H9 (cell line): ENCODE results near the gene ILF2. TPM values are rescaled to one million over a fixed set of nuclear protein-coding genes. Genes with fewer than 3 reads are reported as not detected.

Experiments
- DNase-seq: peaks from one replicate; pipeline ENCODE4 v3.0.0-alpha.2; 2017
- H2AFZ ChIP-seq: one replicate; pipeline ENCODE4 v1.6.1; 2013; ENCODE audit warnings: mild to moderate bottlenecking, low read length, control low read depth, moderate library complexity
- H2AK5ac ChIP-seq: 2 replicates; pipeline ENCODE4 v1.6.1; 2013; ENCODE audit warnings: low read length, control low read depth, mixed read lengths; ENCODE audit not compliant: insufficient read length
- H2BK120ac ChIP-seq: one replicate; pipeline ENCODE4 v1.6.1; 2013; ENCODE audit warnings: low read depth, mild to moderate bottlenecking, low read length, control low read depth, inconsistent platforms; ENCODE audit not compliant: poor library complexity, severe bottlenecking
- H2BK12ac ChIP-seq: 2 replicates; pipeline ENCODE4 v1.6.1; 2013; ENCODE audit warnings: low read length, control low read depth, mixed read lengths, low read depth; ENCODE audit not compliant: insufficient read length
- H2BK15ac ChIP-seq: 2 replicates; pipeline ENCODE4 v1.6.1; 2013; ENCODE audit warnings: low read depth, low read length, control low read depth
- H2BK20ac ChIP-seq: one replicate; pipeline ENCODE4 v1.6.1; 2013; ENCODE audit warnings: low read depth, mild to moderate bottlenecking, low read length, control low read depth, inconsistent platforms; ENCODE audit not compliant: poor library complexity, severe bottlenecking
- H2BK5ac ChIP-seq: 2 replicates; pipeline ENCODE4 v1.6.1; 2013; ENCODE audit warnings: low read length, control low read depth, mixed read lengths; ENCODE audit not compliant: insufficient read length
- H3K14ac ChIP-seq: 2 replicates; pipeline ENCODE4 v1.6.1; 2013; ENCODE audit warnings: low read length, control low read depth; ENCODE audit not compliant: insufficient read depth
- H3K18ac ChIP-seq: 2 replicates; pipeline ENCODE4 v1.6.1; 2013; ENCODE audit warnings: low read depth, mild to moderate bottlenecking, mixed read lengths, low read length, control low read depth; ENCODE audit not compliant: insufficient read length
- H3K23ac ChIP-seq: 2 replicates; pipeline ENCODE4 v1.6.1; 2013; ENCODE audit warnings: low read length, control low read depth, mixed read lengths, low read depth; ENCODE audit not compliant: insufficient read length
- H3K23me2 ChIP-seq: 2 replicates; pipeline ENCODE4 v1.6.1; 2013; ENCODE audit warnings: low read depth, mild to moderate bottlenecking, mixed read lengths, low read length, control low read depth; ENCODE audit not compliant: insufficient read length, poor library complexity, severe bottlenecking
- H3K27ac ChIP-seq: 2 replicates; pipeline ENCODE4 v1.5.1; 2013; ENCODE audit warnings: low read length, control low read depth, mixed read lengths, low read depth; ENCODE audit not compliant: insufficient read length
- H3K27me3 ChIP-seq: 2 replicates; pipeline ENCODE4 v1.6.1; 2013; ENCODE audit warnings: low read length, control low read depth, inconsistent platforms; ENCODE audit not compliant: insufficient read depth
- H3K4ac ChIP-seq: 2 replicates; pipeline ENCODE4 v1.6.1; 2013; ENCODE audit warnings: low read depth, mild to moderate bottlenecking, control low read depth, inconsistent platforms, low read length, moderate library complexity
- H3K4me1 ChIP-seq: 2 replicates; pipeline ENCODE4 v1.6.1; 2013; ENCODE audit warnings: low read length, control low read depth, inconsistent platforms; ENCODE audit not compliant: insufficient read depth
- H3K4me2 ChIP-seq: 2 replicates; pipeline ENCODE4 v1.6.1; 2013; ENCODE audit warnings: low read length, control low read depth, mixed read lengths; ENCODE audit not compliant: insufficient read length, insufficient read depth
- H3K56ac ChIP-seq: 2 replicates; pipeline ENCODE4 v1.6.1; 2013; ENCODE audit warnings: low read depth, mild to moderate bottlenecking, mixed read lengths, low read length, control low read depth; ENCODE audit not compliant: insufficient read length
- H3K79me1 ChIP-seq: 2 replicates; pipeline ENCODE4 v1.6.1; 2013; ENCODE audit warnings: low read depth, mild to moderate bottlenecking, moderate library complexity, low read length, control low read depth, inconsistent platforms; ENCODE audit not compliant: insufficient read depth, poor library complexity, severe bottlenecking
- H3K79me2 ChIP-seq: 2 replicates; pipeline ENCODE4 v1.6.1; 2013; ENCODE audit warnings: low read length, control low read depth, inconsistent platforms; ENCODE audit not compliant: insufficient read depth
- H3K9ac ChIP-seq: 2 replicates; pipeline ENCODE4 v1.6.1; 2013; ENCODE audit warnings: low read length, control low read depth, mixed read lengths; ENCODE audit not compliant: insufficient read length; ENCODE audit errors: extremely low read depth
- H3K9me3 ChIP-seq: one replicate; pipeline ENCODE4 v1.6.1; 2013; ENCODE audit warnings: low read depth, low read length, inconsistent platforms; ENCODE audit not compliant: control insufficient read depth
- H3T11ph ChIP-seq: one replicate; pipeline ENCODE4 v1.6.1; 2013; ENCODE audit warnings: mild to moderate bottlenecking, low read length, control low read depth, inconsistent platforms
- H4K20me1 ChIP-seq: one replicate; pipeline ENCODE4 v1.6.1; 2013; ENCODE audit not compliant: control insufficient read depth, insufficient read length, insufficient read depth
- H4K5ac ChIP-seq: 2 replicates; pipeline ENCODE4 v1.6.1; 2013; ENCODE audit warnings: low read depth, mild to moderate bottlenecking, mixed read lengths, low read length, control low read depth; ENCODE audit not compliant: insufficient read length
- H4K8ac ChIP-seq: replicated peaks from 2 replicates; pipeline ENCODE4 v1.6.1; 2013; ENCODE audit warnings: low read length, control low read depth, mixed read lengths, low read depth; ENCODE audit not compliant: insufficient read length
- H4K91ac ChIP-seq: 2 replicates; pipeline ENCODE4 v1.6.1; 2013; ENCODE audit warnings: low read depth, mild to moderate bottlenecking, moderate library complexity, mixed read lengths, low read length, control low read depth; ENCODE audit not compliant: insufficient read length
- H3K27ac Mint-ChIP-seq, 3 experiments: 2 replicates in 2 of 3; 3 replicates in 1 of 3; pipeline ENCODE4 v1.8.0; 2020 to 2021; ENCODE audit warnings: mixed read lengths in 3 of 3, mild to moderate bottlenecking in 1 of 3, moderate library complexity in 1 of 3
- H3K27me3 Mint-ChIP-seq: 2 replicates; pipeline ENCODE4 v1.8.0; 2021; ENCODE audit warnings: low read depth, mild to moderate bottlenecking, moderate library complexity, mixed read lengths
- H3K36me3 Mint-ChIP-seq, 3 experiments: 2 replicates in 2 of 3; 3 replicates in 1 of 3; pipeline ENCODE4 v1.8.0; 2020 to 2021; ENCODE audit warnings: low read depth in 3 of 3, mixed read lengths in 3 of 3; ENCODE audit not compliant: insufficient read depth in 1 of 3
- H3K4me1 Mint-ChIP-seq, 2 experiments: 2 replicates each; pipeline ENCODE4 v1.8.0; 2020; ENCODE audit warnings: mixed read lengths in 2 of 2
- H3K4me3 Mint-ChIP-seq, 2 experiments: 2 replicates in 1 of 2; 3 replicates in 1 of 2; pipeline ENCODE4 v1.8.0; 2020 to 2021; ENCODE audit warnings: mild to moderate bottlenecking in 2 of 2, mixed read lengths in 2 of 2, moderate library complexity in 1 of 2
- H3K9me3 Mint-ChIP-seq, 2 experiments: 2 replicates in 1 of 2; 3 replicates in 1 of 2; pipeline ENCODE4 v1.8.0; 2020; ENCODE audit warnings: mild to moderate bottlenecking in 2 of 2, mixed read lengths in 2 of 2, moderate library complexity in 1 of 2
- CTCF ChIP-seq: fragments of 200-600 bp; sonication (generic); conservative IDR thresholded peaks from 3 replicates; pipeline ENCODE4 v1.8.0; 2021; ENCODE audit warnings: antibody characterized with exemption, mild to moderate bottlenecking
- WGBS: extraction: QIAGEN DNeasy Blood & Tissue Kit; methylation state at CpG from one replicate; pipeline ENCODE4 v1.1.7; 2013; ENCODE audit warnings: missing lambda C conversion rate, low lambda C conversion rate, mixed read lengths; ENCODE audit not compliant: insufficient read length; ENCODE audit errors: extremely low coverage; 5-methylcytosine and 5-hydroxymethylcytosine counted together
- total RNA-seq: library from RNA; stranded (reverse); gene quantifications from 2 replicates; pipeline ENCODE4 v1.2.1, GENCODE V29; 2021

ILF2 gene
- total RNA-seq, 1 experiment from 2014 or later = 357 TPM

GRCh38 chr1:153651771-153652170 is 19.0 kb downstream of the ILF2 start:
- no peak overlapping the region for H2BK15ac ChIP-seq
- no peak for TF ChIP-seq CTCF
- H3K9me3 ChIP-seq = no peaks in the 10 kb centered on the region
- no peaks in the 10 kb centered on the region for H4K20me1 ChIP-seq
- H3K4me2 ChIP-seq = no peak overlapping the region
- no peaks in the 10 kb centered on the region for H3K4me1 ChIP-seq
- H3K79me1 ChIP-seq = no peaks in the 10 kb centered on the region
- no peaks in the 10 kb centered on the region for H3K23me2 ChIP-seq
- no peak overlapping the region for H4K91ac ChIP-seq
- WGBS = no CpG with 5 or more reads among the region's 1 CpG
- H4K5ac ChIP-seq = no peak overlapping the region
- no peaks in the 10 kb centered on the region for H3K27me3 ChIP-seq
- no peak overlapping the region for H2AFZ ChIP-seq
- H2BK20ac ChIP-seq = no peak overlapping the region
- no peak for DNase-seq
- Mint-ChIP-seq H3K4me3 (no peak overlapping the region), H3K9me3 (no peaks in the 10 kb centered on the region), H3K27me3 (peaks cover 4% of the 10 kb centered on the region; the same call in 1 of the 2 replicates), H3K36me3 (peaks cover 0 to 2% (median 0%) of the 10 kb centered on the region in 3 experiments; a peak in 1 of 7 replicates), H3K27ac (no peak overlapping the region), H3K4me1 (peaks cover 6% of the 10 kb centered on the region in 2 experiments)
- no peaks in the 10 kb centered on the region for H3K79me2 ChIP-seq
- H3T11ph ChIP-seq = no peak overlapping the region
- H3K56ac ChIP-seq = no peak overlapping the region
- H3K23ac ChIP-seq = no peak overlapping the region
- no peak overlapping the region for H2BK12ac ChIP-seq
- H2BK120ac ChIP-seq = no peak overlapping the region
- no peak overlapping the region for H3K14ac ChIP-seq
- H2AK5ac ChIP-seq = no peak overlapping the region
- H3K27ac ChIP-seq = no peak overlapping the region
- H3K18ac ChIP-seq = no peak overlapping the region
- no peak overlapping the region for H4K8ac ChIP-seq
- no peak overlapping the region for H3K4ac ChIP-seq
- H3K9ac ChIP-seq = no peak overlapping the region
- no peak overlapping the region for H2BK5ac ChIP-seq
